Adrenal gland (tissue), 5 donors: ENCODE results near the gene SEH1L.

Experiments
- POLR2A ChIP-seq, 2 donors: fragments of 450-650 bp; IDR thresholded peaks; one replicate each; pipeline ENCODE4 v1.6.1; 2017; ENCODE audit warnings: antibody characterized with exemption in 2 of 2, mild to moderate bottlenecking in 2 of 2, moderate library complexity in 1 of 2
- TF ChIP-seq, protein P1 (sequence below), 6 experiments: fragments of 450-650 bp in 4 of 6; fragments of 200-600 bp in 2 of 6; sonication (generic) in 1 of 6; IDR thresholded peaks; 1 replicate in 5 of 6; 2 replicates in 1 of 6; pipeline versions ENCODE4 v1.5.1 to v1.8.0; 2016 to 2021; ENCODE audit warnings: antibody characterized with exemption in 6 of 6, mild to moderate bottlenecking in 2 of 6, moderate library complexity in 1 of 6
- donor health status: DM: no; HTN: no; CAD: no.

DNA sequence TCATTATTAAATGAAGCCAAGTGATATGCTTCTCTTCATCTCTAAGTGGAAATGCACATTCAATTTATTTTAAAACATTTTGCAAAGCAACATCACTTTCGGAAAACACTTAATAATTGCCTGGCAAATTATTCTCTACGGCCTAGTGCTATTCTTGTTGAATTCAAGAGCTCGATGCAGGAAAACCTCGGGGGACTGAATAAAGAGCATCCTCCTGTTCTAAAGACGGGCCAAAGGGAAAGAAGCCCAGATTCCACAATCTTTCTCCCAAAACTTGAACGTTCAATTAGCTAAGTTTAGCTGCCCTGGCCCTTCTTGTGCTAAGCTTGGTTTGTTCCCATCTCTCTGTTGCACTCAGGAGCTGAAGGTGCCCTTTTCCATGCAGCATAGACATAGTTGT, 23.2 kb upstream of the SEH1L start:
- no peak for TF ChIP-seq POLR2A (IDR thresholded peaks at IDR 0.05)
- TF ChIP-seq, protein P1, sequence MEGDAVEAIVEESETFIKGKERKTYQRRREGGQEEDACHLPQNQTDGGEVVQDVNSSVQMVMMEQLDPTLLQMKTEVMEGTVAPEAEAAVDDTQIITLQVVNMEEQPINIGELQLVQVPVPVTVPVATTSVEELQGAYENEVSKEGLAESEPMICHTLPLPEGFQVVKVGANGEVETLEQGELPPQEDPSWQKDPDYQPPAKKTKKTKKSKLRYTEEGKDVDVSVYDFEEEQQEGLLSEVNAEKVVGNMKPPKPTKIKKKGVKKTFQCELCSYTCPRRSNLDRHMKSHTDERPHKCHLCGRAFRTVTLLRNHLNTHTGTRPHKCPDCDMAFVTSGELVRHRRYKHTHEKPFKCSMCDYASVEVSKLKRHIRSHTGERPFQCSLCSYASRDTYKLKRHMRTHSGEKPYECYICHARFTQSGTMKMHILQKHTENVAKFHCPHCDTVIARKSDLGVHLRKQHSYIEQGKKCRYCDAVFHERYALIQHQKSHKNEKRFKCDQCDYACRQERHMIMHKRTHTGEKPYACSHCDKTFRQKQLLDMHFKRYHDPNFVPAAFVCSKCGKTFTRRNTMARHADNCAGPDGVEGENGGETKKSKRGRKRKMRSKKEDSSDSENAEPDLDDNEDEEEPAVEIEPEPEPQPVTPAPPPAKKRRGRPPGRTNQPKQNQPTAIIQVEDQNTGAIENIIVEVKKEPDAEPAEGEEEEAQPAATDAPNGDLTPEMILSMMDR (IDR thresholded peaks at IDR 0.05), result no peak
